Parathyroid adenoma (tissue), 2 donors: ENCODE results near the gene DESI2.

Experiments used
- H2AFZ ChIP-seq: fragments of 300-600 bp; sonication (generic); one replicate; pipeline ENCODE4 v1.7.0; 2017; ENCODE audit warnings: antibody characterized with exemption, mild to moderate bottlenecking
- H3K27ac ChIP-seq: fragments of 300-600 bp; sonication (generic); one replicate; pipeline ENCODE4 v1.7.0; 2017
- H3K27me3 ChIP-seq: fragments of 300-600 bp; sonication (generic); one replicate; pipeline ENCODE4 v1.7.0; 2017; ENCODE audit warnings: low read length; ENCODE audit not compliant: control insufficient read depth, insufficient read depth
- H3K36me3 ChIP-seq: fragments of 300-600 bp; sonication (generic); one replicate; pipeline ENCODE4 v1.7.0; 2017; ENCODE audit warnings: low read length; ENCODE audit not compliant: control insufficient read depth, insufficient read depth
- H3K4me1 ChIP-seq: fragments of 300-600 bp; sonication (generic); one replicate; pipeline ENCODE4 v1.7.0; 2017; ENCODE audit warnings: control low read depth
- H3K4me2 ChIP-seq: fragments of 300-600 bp; sonication (generic); one replicate; pipeline ENCODE4 v1.7.0; 2017; ENCODE audit warnings: low read length
- H3K4me3 ChIP-seq: fragments of 300-600 bp; sonication (generic); one replicate; pipeline ENCODE4 v1.7.0; 2017; ENCODE audit warnings: low read depth, low read length
- H3K79me2 ChIP-seq: fragments of 300-600 bp; sonication (generic); one replicate; pipeline ENCODE4 v1.7.0; 2017; ENCODE audit warnings: control low read depth
- H3K9ac ChIP-seq: fragments of 300-600 bp; sonication (generic); one replicate; pipeline ENCODE4 v1.7.0; 2017; ENCODE audit warnings: mild to moderate bottlenecking
- H3K9me3 ChIP-seq: fragments of 300-600 bp; sonication (generic); one replicate; pipeline ENCODE4 v1.7.0; 2017; ENCODE audit warnings: low read length; ENCODE audit not compliant: control insufficient read depth
- CTCF ChIP-seq: fragments of 300-600 bp; sonication (generic); IDR thresholded peaks from one replicate; pipeline ENCODE4 v1.7.0; 2017; ENCODE audit warnings: antibody characterized with exemption, mild to moderate bottlenecking
- donor health status: primary hyperparathyroidism.

Gene DESI2

GRCh38 chr1:244634546-244634945 lies 18.4 kb upstream of the DESI2 start:
- H3K4me3 ChIP-seq, result no peak overlapping the region
- no peak overlapping the region for H3K27ac ChIP-seq
- H3K79me2 ChIP-seq, result no peaks in the 10 kb centered on the region
- H2AFZ ChIP-seq, result no peak overlapping the region
- H3K4me2 ChIP-seq, result no peak overlapping the region
- no peaks in the 10 kb centered on the region for H3K36me3 ChIP-seq
- no peaks in the 10 kb centered on the region for H3K27me3 ChIP-seq
- no peaks in the 10 kb centered on the region for H3K9me3 ChIP-seq
- no peak overlapping the region for H3K9ac ChIP-seq
- TF ChIP-seq CTCF, result no peak
- no peaks in the 10 kb centered on the region for H3K4me1 ChIP-seq

DNA sequence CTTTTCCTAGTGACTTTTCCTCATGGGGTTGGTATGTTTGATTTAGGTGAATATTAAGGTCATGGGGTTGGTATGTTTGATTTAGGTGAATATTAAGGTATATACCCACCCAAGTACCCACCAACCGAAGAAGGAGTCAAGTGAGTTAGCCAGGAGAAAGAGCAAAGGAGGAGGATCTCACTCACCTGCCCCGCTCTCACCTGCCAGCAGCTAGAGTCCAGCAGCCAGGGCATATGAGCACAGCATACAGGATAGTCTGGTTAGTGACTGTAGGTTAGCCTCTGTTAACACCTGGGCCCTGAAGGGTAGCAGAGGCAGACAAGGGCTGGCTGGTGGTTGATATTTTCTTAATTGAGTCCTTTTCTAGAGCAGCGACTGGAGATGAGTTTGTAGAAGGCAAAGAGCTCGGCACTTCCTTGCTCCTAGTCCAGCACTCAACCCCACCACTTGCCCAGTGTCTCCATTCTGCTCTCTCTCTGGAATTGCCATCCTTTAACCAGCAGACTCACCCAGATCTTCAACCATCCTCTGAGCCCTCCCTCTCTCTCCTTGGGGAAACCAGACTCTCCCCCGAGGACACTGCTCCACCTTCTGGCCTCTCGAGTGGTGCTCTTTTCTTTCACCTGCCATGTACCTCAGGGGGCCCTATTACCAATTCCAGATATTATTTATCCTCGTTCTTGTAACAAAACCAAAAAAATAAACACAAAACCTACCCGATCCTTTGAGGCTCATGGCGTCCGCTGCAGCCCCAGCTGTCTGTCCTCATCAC lies 16.3 kb upstream of the DESI2 start:
- Histone ChIP-seq H3K36me3 (no peaks in the 10 kb centered on the region), H3K4me1 (no peaks in the 10 kb centered on the region), H3K27ac (no peak overlapping the region), H3K79me2 (no peaks in the 10 kb centered on the region), H2AFZ (no peak overlapping the region), H3K4me2 (no peak overlapping the region), H3K9ac (no peak overlapping the region), H3K4me3 (no peak overlapping the region), H3K9me3 (no peaks in the 10 kb centered on the region), H3K27me3 (no peaks in the 10 kb centered on the region)
- no peak for TF ChIP-seq CTCF

DNA sequence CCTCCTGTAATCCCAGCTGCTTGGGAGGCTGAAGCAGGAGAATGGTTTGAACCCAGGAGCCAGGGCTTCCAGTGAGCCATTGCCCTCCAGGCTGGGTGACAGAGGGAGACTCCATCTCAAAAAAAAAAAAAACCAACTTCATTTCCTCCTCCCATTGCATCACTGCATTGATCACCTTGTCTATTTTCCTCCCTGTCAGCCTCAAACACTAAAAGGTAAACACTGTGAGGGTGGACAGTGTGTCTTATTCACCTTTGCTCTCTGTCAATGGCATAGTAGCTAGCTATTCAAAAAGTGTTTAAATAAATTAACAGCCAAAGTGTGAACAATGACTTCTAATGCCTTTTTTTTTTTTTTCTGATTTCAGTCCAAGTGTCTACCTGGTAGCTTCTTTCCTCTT lies 13.4 kb upstream of the DESI2 start:
- Histone ChIP-seq H3K79me2 (no peaks in the 10 kb centered on the region), H3K4me3 (no peak overlapping the region), H3K4me2 (no peak overlapping the region), H3K4me1 (no peaks in the 10 kb centered on the region), H3K27ac (no peak overlapping the region), H3K27me3 (no peaks in the 10 kb centered on the region), H3K9me3 (no peaks in the 10 kb centered on the region), H2AFZ (no peak overlapping the region), H3K9ac (no peak overlapping the region), H3K36me3 (no peaks in the 10 kb centered on the region)
- TF ChIP-seq CTCF, result no peak

DNA sequence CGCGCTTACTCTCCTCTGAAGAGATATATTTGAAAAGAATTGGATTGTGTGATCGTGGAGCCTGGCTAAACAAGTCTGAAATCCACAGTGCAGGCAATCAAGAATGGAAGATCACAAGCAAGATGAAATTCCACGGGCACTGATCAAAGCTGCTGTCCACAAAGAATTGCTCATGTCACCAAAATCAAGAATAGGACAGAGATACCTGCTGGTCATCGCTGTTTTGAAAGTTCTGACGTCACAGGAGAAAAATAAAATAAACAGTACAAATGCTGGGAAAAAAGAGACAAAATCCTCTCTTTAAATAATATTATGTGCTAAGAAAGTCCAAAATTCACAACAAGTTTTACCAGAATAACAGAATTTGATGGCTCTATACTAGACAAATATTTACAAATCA lies 12.0 kb upstream of the DESI2 start:
- H2AFZ ChIP-seq, result no peak overlapping the region

More for the DNA sequence above, 12.0 kb upstream of the DESI2 start:
- Histone ChIP-seq H3K27me3 (no peaks in the 10 kb centered on the region), H3K27ac (no peak overlapping the region), H3K9ac (no peak overlapping the region), H3K79me2 (no peaks in the 10 kb centered on the region), H3K36me3 (no peaks in the 10 kb centered on the region), H3K4me2 (no peak overlapping the region), H3K9me3 (no peaks in the 10 kb centered on the region), H3K4me3 (no peak overlapping the region), H3K4me1 (no peaks in the 10 kb centered on the region)
- no peak for TF ChIP-seq CTCF
